A172 (cell line): Measurements from ENCODE around the gene HEPN1. TPM values are rescaled to one million over a fixed set of nuclear protein-coding genes. Genes with fewer than 3 reads are reported as not detected.
A peak's percentile ranks its signal among the peaks of the same experiment; 100 is the strongest.

ENCODE experiments used
- DNase-seq: peaks from one replicate; pipeline ENCODE4 v3.0.0-alpha.2; 2015; ENCODE audit warnings: low spot score
- total RNA-seq: library from RNA; depleted of rRNA; stranded (reverse); fragments of >200 nt; shearing (Covaris generic); gene quantifications from 2 replicates; pipeline ENCODE4 v1.2.3, GENCODE V29; 2014

The HEPN1 gene
- total RNA-seq, 1 experiment from 2014 or later = not detected

GRCh38 chr11:124884869-124885479, 34.1 kb upstream of the HEPN1 start:
- no peak for DNase-seq

GRCh38 chr11:124886476-124886875, 32.6 kb upstream of the HEPN1 start:
- no peak for DNase-seq

- DNase-seq = no peak
Observed at GRCh38 chr11:124886978-124887666, 31.9 kb upstream of the HEPN1 start.

DNA sequence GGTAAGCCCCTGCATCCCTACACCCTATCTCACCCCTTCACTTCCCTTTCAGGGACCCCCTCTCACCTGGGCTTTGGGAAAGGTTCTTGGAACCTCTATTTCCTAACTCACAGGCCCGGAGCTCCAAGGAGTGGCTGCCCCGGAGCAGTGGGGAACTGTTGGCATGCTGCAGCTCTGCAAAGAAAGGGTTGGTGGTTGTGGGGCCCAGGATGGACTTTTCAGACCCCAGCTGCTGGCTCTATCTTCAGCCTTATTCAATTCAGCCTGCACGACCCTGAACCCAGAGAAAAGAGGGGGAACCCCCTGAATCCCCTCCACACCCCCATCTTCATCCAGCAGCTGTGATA, 31.4 kb upstream of the HEPN1 start:
- DNase-seq = no peak

DNA sequence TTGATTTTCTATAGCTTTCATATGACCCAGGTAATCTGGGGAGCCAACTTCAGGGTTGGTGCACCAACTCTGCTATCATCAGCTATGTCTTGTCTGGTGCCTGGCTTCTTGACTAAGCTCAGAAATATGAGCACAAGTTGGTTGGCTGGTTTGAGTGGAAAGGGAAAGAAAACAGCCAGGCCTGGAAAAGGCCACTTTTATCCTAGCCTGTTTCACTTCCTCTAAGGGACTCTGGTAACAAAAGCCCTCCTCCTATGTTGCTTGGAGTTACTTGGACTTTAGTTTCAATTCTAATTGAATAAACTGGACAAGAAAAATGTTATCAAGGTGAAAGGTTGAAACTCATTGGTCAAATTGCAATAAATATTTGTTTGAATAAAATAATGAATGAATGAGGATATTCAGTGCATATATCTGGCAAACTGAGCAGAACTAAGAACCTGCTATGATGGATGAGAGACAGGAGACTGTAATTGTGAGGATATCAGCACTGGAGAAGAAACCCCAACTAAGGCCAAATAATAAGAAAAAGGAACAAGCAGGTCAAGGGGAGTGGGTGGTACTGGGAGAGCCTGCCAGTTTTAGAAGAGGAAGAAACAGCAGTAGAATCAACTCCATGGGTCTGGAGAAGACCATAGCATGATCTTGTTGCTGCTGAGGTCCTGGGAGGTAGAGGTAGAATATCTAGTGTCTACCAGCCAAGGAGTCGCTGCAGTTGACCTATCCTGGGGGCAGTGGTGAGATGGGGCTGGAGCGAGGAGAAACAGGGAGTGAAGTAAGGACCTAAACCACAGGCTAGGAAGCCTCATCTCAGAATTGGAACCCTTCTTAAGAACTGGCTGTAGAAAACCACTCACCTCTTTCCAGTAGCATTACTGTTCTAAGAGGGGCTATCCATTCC, 29.6 kb upstream of the HEPN1 start:
- no peak for DNase-seq

GRCh38 chr11:124890151-124890550, 28.9 kb upstream of the HEPN1 start:
- DNase-seq = no peak

DNA sequence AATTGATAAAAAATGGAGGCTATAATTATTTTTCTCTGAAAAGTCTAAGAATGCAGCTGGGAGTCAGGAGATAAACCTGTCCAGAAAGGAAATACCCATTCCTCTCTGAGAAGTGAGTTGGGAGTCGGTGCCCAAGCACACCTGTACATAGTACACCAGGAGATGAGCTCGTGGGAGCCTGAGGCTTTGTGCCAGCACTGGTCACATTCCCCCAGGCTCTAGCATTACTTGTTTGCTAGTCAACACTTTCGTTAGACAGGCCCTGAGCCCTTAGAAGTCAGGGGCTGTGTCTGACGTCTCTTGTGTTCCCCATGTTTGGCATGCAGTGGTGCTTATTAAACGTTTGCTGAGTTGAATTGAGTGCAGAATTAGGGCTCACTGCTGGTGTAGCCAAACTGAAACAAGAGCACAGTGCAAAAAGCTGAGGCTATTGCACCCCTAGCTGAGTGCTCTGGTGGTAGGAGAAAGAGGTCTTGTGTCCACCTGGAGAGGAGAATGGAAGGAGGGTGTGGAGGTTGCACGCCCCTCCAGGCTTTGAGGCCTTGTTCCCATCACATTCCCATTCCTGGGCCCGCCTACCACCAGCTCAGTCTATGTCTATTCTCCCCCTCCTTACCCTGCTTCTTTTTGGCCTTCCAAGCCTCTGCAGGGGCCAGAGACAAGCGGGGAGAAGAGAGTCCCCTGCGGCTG, 28.2 kb upstream of the HEPN1 start:
- DNase-seq = no peak

- no peak for DNase-seq
Observed at GRCh38 chr11:124891373-124891861, 27.6 kb upstream of the HEPN1 start.

DNA sequence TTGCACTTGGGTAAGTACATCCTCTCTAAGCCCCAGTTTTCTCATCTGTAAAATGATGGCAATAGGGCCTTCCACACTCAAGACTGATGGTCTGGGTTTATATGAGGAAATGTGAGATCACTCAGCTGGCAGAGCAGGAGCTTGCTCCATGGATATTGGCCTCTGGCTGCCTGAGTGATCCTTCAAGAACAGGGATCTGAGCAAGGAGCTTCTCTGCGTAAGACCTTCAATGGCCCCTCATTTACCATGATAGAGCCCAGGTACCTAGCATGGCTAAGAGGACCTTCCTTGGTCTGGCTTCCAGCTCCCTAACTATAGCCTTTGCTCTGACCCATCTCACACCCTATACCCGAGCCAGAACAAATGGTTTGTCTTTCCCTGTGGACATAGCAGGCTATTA, 26.9 kb upstream of the HEPN1 start:
- no peak for DNase-seq

DNA sequence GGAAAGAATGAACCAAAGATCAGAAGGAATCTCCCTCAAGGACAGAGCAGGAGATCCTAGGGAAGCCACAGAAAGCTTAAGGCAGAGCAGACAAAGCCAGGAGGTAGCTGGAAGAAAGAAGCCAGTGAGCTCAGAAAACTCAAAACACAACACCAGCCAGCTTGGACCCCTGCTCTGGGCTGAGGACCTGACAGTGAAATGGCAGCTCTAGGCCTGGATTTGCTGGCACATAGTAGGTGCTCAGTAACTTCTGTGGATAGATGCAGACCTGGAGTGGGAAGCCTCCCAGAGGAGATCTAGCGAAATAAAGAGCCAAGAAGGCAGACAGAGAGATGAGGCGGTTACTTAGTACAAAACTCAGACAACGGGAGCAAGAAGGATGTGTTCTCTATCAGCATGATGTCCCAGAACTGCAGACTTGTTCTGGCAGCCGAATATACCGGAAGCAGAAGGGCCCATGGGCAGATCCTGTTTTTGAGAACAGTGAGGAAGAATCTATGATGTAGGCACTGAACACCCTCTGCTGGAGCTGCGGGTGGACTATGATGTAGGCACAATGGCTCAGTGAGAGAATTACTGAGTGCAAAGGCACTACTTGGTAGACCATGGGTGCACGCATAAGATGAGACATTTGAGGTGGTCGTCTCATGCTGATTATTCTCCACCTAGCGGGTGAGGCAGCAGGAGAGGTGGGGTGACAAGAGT, 26.1 kb upstream of the HEPN1 start:
- no peak for DNase-seq

DNA sequence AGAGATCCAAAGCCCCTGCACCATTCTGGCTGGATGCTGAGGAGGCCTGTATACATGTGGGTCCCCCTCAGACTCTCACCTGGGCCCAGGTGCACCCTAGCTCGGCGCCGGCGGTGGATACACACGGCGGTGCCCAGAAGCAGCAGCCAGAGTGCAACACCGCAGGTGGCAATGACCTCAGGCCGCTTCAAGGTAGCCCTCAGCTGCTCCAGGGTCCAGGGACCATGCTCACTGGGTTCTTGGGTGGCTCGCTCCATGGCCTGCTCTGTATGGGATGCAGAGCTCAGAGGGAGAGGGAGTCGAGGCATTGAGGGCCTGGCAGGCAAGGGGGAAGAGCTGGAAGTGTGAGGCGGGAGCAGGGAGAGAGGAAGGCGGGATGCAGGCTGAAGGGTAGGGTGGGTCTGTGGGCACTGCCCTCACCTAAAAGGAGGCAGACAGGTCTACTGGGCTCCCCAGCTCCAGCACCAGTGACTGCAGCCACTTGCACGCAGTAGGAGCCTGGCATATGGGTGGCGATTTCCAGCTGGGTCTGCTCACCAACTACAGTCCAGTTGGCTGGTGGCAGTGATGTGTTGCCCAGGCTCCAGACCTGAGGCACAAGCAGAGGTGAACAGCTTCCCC, 25.2 kb upstream of the HEPN1 start:
- no peak for DNase-seq

- DNase-seq = no peak
Observed at GRCh38 chr11:124894606-124895430, 24.2 kb upstream of the HEPN1 start.

DNA sequence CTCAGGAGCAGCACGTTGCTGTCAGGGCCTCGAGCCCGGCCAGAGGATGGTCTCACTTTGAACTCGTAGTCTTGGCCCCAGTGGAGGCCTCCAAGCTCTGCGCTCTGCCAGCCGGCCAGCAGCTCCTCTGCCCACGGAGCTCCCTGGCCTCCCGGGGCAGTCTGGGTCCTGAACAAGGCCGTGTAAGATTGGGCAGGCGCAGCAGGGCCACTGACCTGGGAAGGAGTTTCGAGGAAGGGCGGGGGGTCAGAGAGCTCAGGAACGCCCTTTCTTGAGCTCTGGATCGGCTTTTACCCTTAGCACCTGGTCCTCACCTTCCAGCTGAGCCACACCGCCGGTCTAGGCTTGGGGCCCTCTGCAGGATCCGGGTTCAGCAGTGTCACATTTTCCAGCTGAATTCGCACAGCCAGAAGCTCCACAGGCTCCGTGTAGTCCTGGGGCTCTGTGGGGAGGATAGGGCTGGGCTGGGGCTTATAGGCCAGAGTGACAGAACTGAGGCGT, 23.5 kb upstream of the HEPN1 start:
- DNase-seq = no peak

DNA sequence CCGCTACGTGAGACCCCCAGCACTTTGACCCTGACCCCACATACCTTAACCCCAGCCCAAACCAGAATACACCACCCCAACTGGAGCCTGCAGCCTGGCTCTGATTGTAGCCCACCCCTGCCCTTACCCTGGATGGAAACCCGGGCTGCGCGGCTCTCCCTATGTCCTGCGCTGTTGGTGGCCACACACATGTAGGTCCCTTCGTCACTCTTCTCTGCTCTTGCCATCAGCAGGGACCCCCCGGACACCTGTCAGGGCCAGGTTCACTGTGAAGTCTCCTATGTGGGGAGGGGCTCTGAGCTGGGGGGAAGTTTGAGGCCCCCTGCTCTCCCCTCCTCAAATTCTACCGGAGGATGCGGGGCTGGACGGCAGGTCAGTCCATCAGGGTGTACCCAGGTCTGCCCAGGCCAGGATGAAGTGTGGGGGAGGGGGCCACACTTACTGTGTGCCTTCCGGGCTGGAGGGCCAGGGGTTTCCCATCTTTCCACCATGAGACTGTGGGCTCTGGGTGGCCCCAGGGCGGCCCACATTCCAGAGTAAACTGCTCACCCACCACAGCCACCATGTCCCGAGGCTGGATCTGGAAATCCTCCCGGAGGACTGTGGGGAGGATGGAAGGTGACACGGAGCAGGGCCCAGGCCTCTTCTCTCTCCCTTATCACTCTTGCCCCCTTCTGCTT, 22.8 kb upstream of the HEPN1 start:
- DNase-seq = peak; percentile 46

DNA sequence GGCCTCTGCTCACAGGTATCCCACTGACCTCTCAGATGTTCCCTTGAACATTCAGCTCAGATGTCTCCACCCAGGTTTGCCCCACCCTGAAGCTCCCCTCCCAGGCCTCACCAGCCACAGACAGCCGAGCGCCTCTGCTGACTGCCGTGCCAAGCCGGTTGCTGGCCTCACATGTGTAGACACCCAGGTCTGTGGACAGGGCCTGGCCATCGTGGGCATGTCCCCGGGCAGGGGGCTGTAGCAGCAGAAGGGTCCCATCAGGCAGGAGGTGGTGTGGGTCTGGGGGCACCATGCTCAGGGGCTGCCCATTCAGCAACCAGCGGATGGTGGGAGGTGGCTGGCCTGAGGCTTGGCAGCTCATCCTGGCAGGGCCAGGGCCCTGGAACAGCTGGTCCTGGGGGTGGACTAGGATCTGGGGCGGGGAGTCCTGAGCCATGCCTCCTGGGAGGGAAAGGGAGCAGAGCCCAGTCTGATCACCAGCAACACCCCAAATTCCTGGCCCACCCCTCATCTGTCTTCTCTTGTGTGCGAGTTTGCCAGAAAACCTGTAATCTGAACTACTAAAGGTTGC, 22.1 kb upstream of the HEPN1 start:
- peak; percentile 44 for DNase-seq

- peak; percentile 37 for DNase-seq
Observed at GRCh38 chr11:124897674-124898262, 21.3 kb upstream of the HEPN1 start, which contains the start of gene ROBO4. ROBO4 (minus strand) TSS chr11:124897865; CDS start chr11:124897795, 70 bp downstream.

- peak; percentile 93 for DNase-seq
Observed at GRCh38 chr11:124898263-124898680, 20.8 kb upstream of the HEPN1 start.

DNA sequence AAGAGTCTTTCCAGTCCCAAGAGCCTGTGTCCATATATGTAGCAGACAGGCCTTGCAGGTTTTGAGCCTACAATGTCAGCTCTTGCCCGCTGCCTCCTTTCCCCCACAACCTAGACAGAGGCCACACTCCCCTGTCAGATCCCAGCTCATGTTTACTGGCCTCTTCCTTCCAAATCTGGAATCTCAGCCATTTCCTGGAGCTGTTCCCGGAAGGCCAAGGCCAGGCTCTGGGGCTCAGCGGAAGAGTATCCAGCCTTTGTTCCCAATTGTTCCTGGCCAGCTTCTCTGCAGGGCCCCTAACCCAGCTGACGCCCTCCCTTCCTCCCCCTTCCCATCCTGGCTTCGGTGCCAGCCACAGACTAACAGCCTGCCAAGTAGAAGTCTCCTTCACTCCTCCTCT, 20.3 kb upstream of the HEPN1 start:
- DNase-seq = peak; percentile 69
